ENCODE results near the gene NUDT16L1. TPM values are rescaled to one million over a fixed set of nuclear protein-coding genes. Genes with fewer than 3 reads are reported as not detected.

NUDT16L1 gene
- total and polyA plus RNA-seq, 2 of the 8 experiments (the other 6 are each of a cell fraction or from before 2014, with no cell fraction given) = 34.8 to 77.3 TPM

GRCh38 chr16:4684763-4685162 lies 8.6 kb upstream of the NUDT16L1 start:
- no peaks in the 10 kb centered on the region for H3K23me2 ChIP-seq (ENCODE audit: low read depth, low read length)
- H3K4me2 ChIP-seq (ENCODE audit: insufficient read depth in 1 of 2, low read depth in 2 of 2, low read length in 2 of 2) = no peak overlapping the region
- H3K14ac ChIP-seq (ENCODE audit: insufficient read length) = no peak overlapping the region
- H2BK5ac ChIP-seq (ENCODE audit: low read depth, low read length) = no peak overlapping the region
- H3K56ac ChIP-seq (replicated peaks; ENCODE audit: insufficient read length, low read depth, low read length) = no peak overlapping the region
- no peak overlapping the region for H3K4me3 ChIP-seq (ENCODE audit: extremely low read depth in 1 of 4, insufficient read depth in 2 of 4, low read depth in 3 of 4, low read length in 4 of 4)
- no peaks in the 10 kb centered on the region for H3K4me1 ChIP-seq (replicated peaks in 1 of 4; ENCODE audit: control insufficient read depth in 3 of 4, insufficient read depth in 4 of 4, low read length in 3 of 4)
- H4K20me1 ChIP-seq (replicated peaks in 1 of 2; ENCODE audit: control insufficient read depth in 1 of 2, insufficient read depth in 2 of 2, low read length in 2 of 2) = peaks cover 0 to 7% of the 10 kb centered on the region in 2 experiments
- no peak overlapping the region for H4K5ac ChIP-seq (ENCODE audit: insufficient read length, low read depth, low read length)
- no peaks in the 10 kb centered on the region for H3K27me3 ChIP-seq (replicated peaks in 1 of 4; ENCODE audit: control insufficient read depth in 3 of 4, extremely low read depth in 1 of 4, insufficient read depth in 3 of 4, low read length in 3 of 4)
- no peaks in the 10 kb centered on the region for H3K79me1 ChIP-seq (ENCODE audit: low read depth, low read length)
- no peak overlapping the region for H4K8ac ChIP-seq (ENCODE audit: extremely low read depth, insufficient read depth, low read length)
- WGBS, 2 experiments (ENCODE audit: extremely low coverage in 1 of 2, insufficient coverage in 1 of 2, insufficient read length in 1 of 2, insufficient replicate concordance in 2 of 2, low coverage in 1 of 2, low lambda C conversion rate in 2 of 2, missing lambda C conversion rate in 1 of 2) = 92% methylated on average over 13 of the region's 13 CpGs; no CpG with 5 or more reads in 1 of the 2 experiments
- FAIRE-seq (no peak), DNase-seq (ENCODE audit: low read depth in 1 of 2, low spot score in 2 of 2) (no peak)
- H3K4ac ChIP-seq (replicated peaks; ENCODE audit: insufficient read length, low read depth, low read length) = no peak overlapping the region
- ChIA-PET POLR2A (ENCODE audit: partially characterized antibody) (interaction anchor here (1.1 to 1.3 kb wide), 2 partner anchors 8 to 45 kb away, joined by 3 to 6 read pairs; partner anchors contain the start of gene NUDT16L1), CTCF (ENCODE audit: partially characterized antibody) (interaction anchor here (1.0 to 1.9 kb wide), 2 partner anchors 59 to 167 kb away, joined by 3 to 5 read pairs; no protein-coding TSS in a partner anchor)
- H3K18ac ChIP-seq (ENCODE audit: extremely low read depth, low read length) = no peak overlapping the region
- no peak overlapping the region for H3K27ac ChIP-seq (ENCODE audit: low read depth, low read length)
- no peak overlapping the region for H2BK120ac ChIP-seq (replicated peaks; ENCODE audit: low read depth, low read length)
- no peaks in the 10 kb centered on the region for H3K79me2 ChIP-seq (ENCODE audit: control insufficient read depth in 1 of 2, insufficient read depth in 2 of 2, low read length in 2 of 2)
- H2BK12ac ChIP-seq (ENCODE audit: low read depth, low read length) = no peak overlapping the region
- H3K36me3 ChIP-seq (ENCODE audit: control insufficient read depth in 2 of 4, insufficient read depth in 4 of 4, low read length in 3 of 4) = peaks cover 2 to 18% (median 7%) of the 10 kb centered on the region in 4 experiments; a peak in 5 of 8 replicates
- H4K91ac ChIP-seq (replicated peaks; ENCODE audit: insufficient read length, low read length) = no peak overlapping the region
- no peak overlapping the region for H2BK20ac ChIP-seq (ENCODE audit: low read length)
- no peak overlapping the region for H3K23ac ChIP-seq (ENCODE audit: insufficient read length)
- no peak overlapping the region for H2AK5ac ChIP-seq (ENCODE audit: low read depth, low read length)
- no peaks in the 10 kb centered on the region for H3K9me3 ChIP-seq (ENCODE audit: insufficient read depth in 2 of 2, low read depth in 1 of 2, low read length in 1 of 2)
- H3K9ac ChIP-seq (replicated peaks in 1 of 4; ENCODE audit: extremely low read depth in 1 of 4, low read depth in 3 of 4, low read length in 3 of 4) = no peak overlapping the region
- TF ChIP-seq HDAC2 (IDR thresholded peaks at IDR 0.05; ENCODE audit: borderline replicate concordance in 1 of 2, low read depth in 2 of 2, low read length in 2 of 2) = no peak
- no peak for TF ChIP-seq TAF7 (optimal IDR thresholded peaks at IDR 0.05; ENCODE audit: borderline replicate concordance, low read depth, low read length)
- TF ChIP-seq NANOG (IDR thresholded peaks at IDR 0.05; ENCODE audit: insufficient read depth, low read depth, low read length, poor library complexity, severe bottlenecking) = no peak
- TF ChIP-seq KDM5A (IDR thresholded peaks at IDR 0.05; ENCODE audit: low read length) = no peak
- TF ChIP-seq BCL11A (IDR thresholded peaks at IDR 0.05; ENCODE audit: low read depth in 2 of 2, low read length in 2 of 2) = no peak
- no peak for TF ChIP-seq POLR2AphosphoS5 (IDR thresholded peaks at IDR 0.05; ENCODE audit: low read depth, low read length)
- H2BK15ac ChIP-seq (ENCODE audit: low read length) = no peak overlapping the region
- no peak overlapping the region for H2AFZ ChIP-seq (ENCODE audit: low read length)

All from H1 (cell line).